ENCODE measurements around the gene RASA4B.

Gene RASA4B

DNA sequence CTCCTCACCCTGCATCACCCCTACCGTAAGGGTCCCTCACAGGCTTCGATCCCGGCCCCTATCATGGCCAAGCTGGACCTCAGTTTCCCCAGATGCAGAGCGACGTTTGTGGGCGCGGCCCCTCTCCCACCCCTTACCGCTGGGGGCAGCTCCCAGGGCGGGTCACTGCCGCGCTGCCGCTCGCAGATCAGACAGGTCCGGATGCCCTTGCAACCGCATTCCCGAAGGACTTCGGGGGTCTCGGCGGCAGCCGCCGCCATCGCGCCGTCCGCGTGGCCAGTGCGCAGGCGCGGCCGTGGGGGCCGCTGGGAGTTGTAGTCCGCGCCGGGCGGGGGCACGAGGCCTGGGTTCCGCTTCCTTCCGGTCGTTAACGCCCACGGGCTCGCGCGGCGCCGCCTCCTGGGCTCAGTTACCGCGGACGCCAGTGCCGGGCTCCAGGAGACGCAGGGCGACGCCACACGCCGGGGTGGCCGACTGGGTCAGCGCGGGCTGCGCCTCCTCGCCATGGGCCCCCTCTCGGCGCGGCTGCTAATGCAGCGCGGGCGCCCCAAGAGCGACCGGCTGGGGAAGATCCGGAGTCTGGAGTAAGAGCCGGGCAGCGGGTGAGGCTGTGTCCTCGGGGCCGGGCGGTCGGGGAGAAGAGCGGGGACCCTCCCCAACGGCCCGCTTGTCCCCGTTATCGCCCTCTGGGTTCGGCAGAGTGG lies 52.8 kb downstream of the RASA4B start, which contains the start of the genes ALKBH4 and LRWD1:
TSS of gene ALKBH4 (minus strand) at position 287 of the 704 bp plus-strand sequence. CDS start at position 260, 27 bp downstream.
TSS of gene LRWD1 (plus strand) at position 408 of the 704 bp plus-strand sequence. CDS start at position 505, 97 bp downstream.
- Histone ChIP-seq H3K4me3 (ENCODE audit: severe bottlenecking) (peak within 1 kb of the TSS; percentile 86), H3K36me3 (ENCODE audit: low read depth) (peaks cover 7% of the 10 kb centered on the region), H3K27ac (ENCODE audit: poor library complexity, severe bottlenecking) (peak within 1 kb of the TSS; percentile 30), H3K4me1 (ENCODE audit: insufficient read depth, poor library complexity, severe bottlenecking) (no peaks in the 10 kb centered on the region), H3K27me3 (ENCODE audit: insufficient read depth, poor library complexity, severe bottlenecking) (no peaks in the 10 kb centered on the region), H3K9me3 (ENCODE audit: severe bottlenecking) (no peaks in the 10 kb centered on the region)
- DNase-seq (ENCODE audit: low spot score) (peak; percentile 90), ATAC-seq (ENCODE audit: low read depth) (peak; percentile 86)
- TF ChIP-seq, protein P1, sequence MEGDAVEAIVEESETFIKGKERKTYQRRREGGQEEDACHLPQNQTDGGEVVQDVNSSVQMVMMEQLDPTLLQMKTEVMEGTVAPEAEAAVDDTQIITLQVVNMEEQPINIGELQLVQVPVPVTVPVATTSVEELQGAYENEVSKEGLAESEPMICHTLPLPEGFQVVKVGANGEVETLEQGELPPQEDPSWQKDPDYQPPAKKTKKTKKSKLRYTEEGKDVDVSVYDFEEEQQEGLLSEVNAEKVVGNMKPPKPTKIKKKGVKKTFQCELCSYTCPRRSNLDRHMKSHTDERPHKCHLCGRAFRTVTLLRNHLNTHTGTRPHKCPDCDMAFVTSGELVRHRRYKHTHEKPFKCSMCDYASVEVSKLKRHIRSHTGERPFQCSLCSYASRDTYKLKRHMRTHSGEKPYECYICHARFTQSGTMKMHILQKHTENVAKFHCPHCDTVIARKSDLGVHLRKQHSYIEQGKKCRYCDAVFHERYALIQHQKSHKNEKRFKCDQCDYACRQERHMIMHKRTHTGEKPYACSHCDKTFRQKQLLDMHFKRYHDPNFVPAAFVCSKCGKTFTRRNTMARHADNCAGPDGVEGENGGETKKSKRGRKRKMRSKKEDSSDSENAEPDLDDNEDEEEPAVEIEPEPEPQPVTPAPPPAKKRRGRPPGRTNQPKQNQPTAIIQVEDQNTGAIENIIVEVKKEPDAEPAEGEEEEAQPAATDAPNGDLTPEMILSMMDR (IDR thresholded peaks at IDR 0.05; ENCODE audit: poor library complexity, severe bottlenecking), result peak; percentile 20

DNA sequence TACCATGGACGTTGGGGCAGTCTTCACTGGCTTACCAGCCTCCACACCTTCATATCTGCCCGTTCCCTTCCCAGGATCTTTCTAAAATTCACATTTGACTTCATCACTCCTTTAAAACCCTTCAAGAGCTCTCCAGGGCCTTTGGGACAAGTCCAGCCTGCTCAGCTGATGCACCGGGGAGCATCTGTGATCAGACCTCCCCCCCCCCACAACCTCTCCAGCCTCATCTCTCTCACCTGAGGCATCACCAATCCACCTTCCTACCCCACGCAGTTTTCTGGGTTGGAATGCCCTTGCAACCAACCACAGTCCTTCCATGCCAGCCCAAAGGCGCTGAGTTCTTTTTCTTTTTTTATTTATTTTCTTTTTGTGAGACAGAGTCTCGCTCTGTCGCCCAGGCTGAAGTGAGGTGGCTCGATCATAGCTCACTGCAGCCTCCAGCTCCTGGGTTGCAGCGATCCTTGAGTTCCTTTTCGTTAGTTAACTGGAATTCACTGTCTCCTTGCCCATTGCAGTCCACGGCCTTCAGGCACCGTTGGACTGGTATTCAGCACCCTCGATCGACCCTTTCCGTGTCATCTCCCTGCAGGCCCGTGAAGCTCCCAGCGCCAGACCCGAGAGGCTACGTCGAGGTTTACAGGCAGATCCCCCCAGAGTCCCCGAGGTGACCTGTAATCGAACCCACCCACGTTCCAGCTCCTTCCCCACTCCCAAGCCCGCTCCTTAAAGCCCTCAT lies 53.6 kb downstream of the RASA4B start:
- no peaks in the 10 kb centered on the region for H3K27me3 ChIP-seq (ENCODE audit: insufficient read depth, poor library complexity, severe bottlenecking)
- peaks cover 5% of the 10 kb centered on the region for H3K36me3 ChIP-seq (ENCODE audit: low read depth)
- TF ChIP-seq, protein P1 (IDR thresholded peaks at IDR 0.05; ENCODE audit: poor library complexity, severe bottlenecking), result no peak
- ATAC-seq (ENCODE audit: low read depth) (no peak), DNase-seq (ENCODE audit: low spot score) (no peak)
- peak overlapping the region; percentile 86 for H3K4me3 ChIP-seq (ENCODE audit: severe bottlenecking)
- H3K27ac ChIP-seq (ENCODE audit: poor library complexity, severe bottlenecking), result peak overlapping the region; percentile 30
- no peaks in the 10 kb centered on the region for H3K4me1 ChIP-seq (ENCODE audit: insufficient read depth, poor library complexity, severe bottlenecking)
- H3K9me3 ChIP-seq (ENCODE audit: severe bottlenecking), result no peaks in the 10 kb centered on the region

DNA sequence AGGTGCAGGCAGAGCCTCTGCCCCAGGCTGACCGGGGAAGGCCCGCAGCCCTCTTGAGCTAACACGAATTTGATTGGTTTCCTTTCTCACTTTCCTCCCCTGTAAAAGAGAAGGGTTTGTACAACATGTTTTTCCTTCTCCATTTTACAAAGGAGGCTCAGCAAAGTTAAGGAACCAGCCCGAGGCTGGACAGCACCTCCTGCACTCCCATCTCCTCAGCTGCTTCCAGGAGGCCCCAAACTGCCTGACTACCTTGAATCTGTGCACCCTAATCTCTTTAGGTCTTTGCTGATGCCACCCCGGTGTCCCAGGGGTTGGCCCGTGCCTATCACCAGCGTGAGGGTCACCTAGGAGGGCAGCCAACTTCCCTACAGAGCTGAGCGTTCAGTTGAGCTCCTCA lies 57.1 kb downstream of the RASA4B start:
- TF ChIP-seq, protein P1 (IDR thresholded peaks at IDR 0.05; ENCODE audit: poor library complexity, severe bottlenecking), result no peak
- no peaks in the 10 kb centered on the region for H3K9me3 ChIP-seq (ENCODE audit: severe bottlenecking)
- H3K27me3 ChIP-seq (ENCODE audit: insufficient read depth, poor library complexity, severe bottlenecking), result no peaks in the 10 kb centered on the region
- H3K36me3 ChIP-seq (ENCODE audit: low read depth), result peaks cover 13% of the 10 kb centered on the region
- DNase-seq (ENCODE audit: low spot score) (no peak), ATAC-seq (ENCODE audit: low read depth) (no peak)
- H3K4me3 ChIP-seq (ENCODE audit: severe bottlenecking), result no peak overlapping the region
- H3K27ac ChIP-seq (ENCODE audit: poor library complexity, severe bottlenecking), result no peak overlapping the region
- H3K4me1 ChIP-seq (ENCODE audit: insufficient read depth, poor library complexity, severe bottlenecking), result no peaks in the 10 kb centered on the region

DNA sequence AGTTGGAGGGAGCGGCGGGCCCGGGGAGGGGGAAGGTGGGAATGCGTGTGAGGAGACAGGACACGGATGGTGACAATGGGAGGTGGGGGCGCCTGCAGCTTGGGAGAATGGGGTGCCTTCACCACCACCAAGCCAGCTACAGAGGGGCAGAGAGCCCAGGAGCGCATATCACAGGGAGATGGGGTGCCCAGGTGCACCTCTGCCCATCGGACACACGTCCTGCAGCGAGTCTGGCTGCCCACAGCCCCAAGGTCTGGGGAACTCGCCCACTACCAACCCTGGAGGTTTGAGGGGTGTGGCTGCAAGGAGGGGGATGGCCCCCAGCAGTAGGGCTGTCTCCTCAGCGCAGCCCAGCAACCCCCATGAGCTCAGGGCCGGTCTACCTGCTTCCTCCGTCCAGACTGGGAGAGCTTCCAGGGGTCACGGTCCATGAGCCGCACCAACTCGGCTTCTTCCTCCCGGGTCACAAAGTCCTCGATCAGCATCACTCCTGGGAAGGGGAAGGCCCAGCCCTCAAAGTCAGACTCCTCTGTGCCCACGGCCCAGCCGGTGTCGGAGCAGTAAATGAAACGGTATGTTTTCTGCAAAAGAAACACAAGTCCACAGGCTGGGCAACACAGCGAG lies 58.2 kb downstream of the RASA4B start:
- Histone ChIP-seq H3K27ac (ENCODE audit: poor library complexity, severe bottlenecking) (no peak overlapping the region), H3K27me3 (ENCODE audit: insufficient read depth, poor library complexity, severe bottlenecking) (no peaks in the 10 kb centered on the region), H3K9me3 (ENCODE audit: severe bottlenecking) (no peaks in the 10 kb centered on the region), H3K4me1 (ENCODE audit: insufficient read depth, poor library complexity, severe bottlenecking) (no peaks in the 10 kb centered on the region), H3K36me3 (ENCODE audit: low read depth) (peaks cover 13% of the 10 kb centered on the region), H3K4me3 (ENCODE audit: severe bottlenecking) (no peak overlapping the region)
- TF ChIP-seq, protein P1 (IDR thresholded peaks at IDR 0.05; ENCODE audit: poor library complexity, severe bottlenecking), result no peak
- no peak for DNase-seq (ENCODE audit: low spot score)
- no peak for ATAC-seq (ENCODE audit: low read depth)
